Liver (tissue), 3 donors: ENCODE measurements around the gene TSPAN16.
"Not testable (repeated sequence)": the region's sequence is repeated elsewhere in the genome, so short reads cannot be mapped to it uniquely, and the experiment has no call there.

Source experiments
- EGR1 ChIP-seq, 2 donors: IDR thresholded peaks; 2 replicates each; pipeline ENCODE4 v1.6.1; 2016 to 2018; ENCODE audit warnings: antibody characterized with exemption in 2 of 2, low read depth in 2 of 2
- HNF4A ChIP-seq, 2 donors: conservative IDR thresholded peaks; 2 replicates each; pipeline ENCODE4 v1.6.1; 2016; ENCODE audit warnings: antibody characterized with exemption in 2 of 2, mild to moderate bottlenecking in 2 of 2
- NR2F2 ChIP-seq: IDR thresholded peaks from 2 replicates; pipeline ENCODE4 v1.6.1; 2016; ENCODE audit warnings: antibody characterized with exemption
- RAD21 ChIP-seq, 2 donors: IDR thresholded peaks; 2 replicates each; pipeline ENCODE4 v1.6.1; 2016; ENCODE audit warnings: antibody characterized with exemption in 2 of 2, mild to moderate bottlenecking in 2 of 2
- REST ChIP-seq: IDR thresholded peaks from 2 replicates; pipeline ENCODE4 v1.6.1; 2016; ENCODE audit warnings: antibody characterized with exemption, mild to moderate bottlenecking
- SP1 ChIP-seq: IDR thresholded peaks from 2 replicates; pipeline ENCODE4 v1.6.1; 2018; ENCODE audit warnings: antibody characterized with exemption, mild to moderate bottlenecking
- YY1 ChIP-seq: IDR thresholded peaks from 2 replicates; pipeline ENCODE4 v1.6.1; 2016; ENCODE audit warnings: antibody characterized with exemption, mild to moderate bottlenecking
- TF ChIP-seq, protein P1 (sequence below): fragments of 150-350 bp; IDR thresholded peaks from 2 replicates; pipeline ENCODE4 v1.5.1; 2017; ENCODE audit warnings: improper control_type of control experiment, low read depth, low read length; ENCODE audit not compliant: missing input control
- TF ChIP-seq, protein P2 (sequence below): IDR thresholded peaks from 2 replicates; pipeline ENCODE4 v1.6.1; 2016; ENCODE audit warnings: antibody characterized with exemption
- donor health status: healthy.
- donor health status: healthy.

- TF ChIP-seq, protein P1, sequence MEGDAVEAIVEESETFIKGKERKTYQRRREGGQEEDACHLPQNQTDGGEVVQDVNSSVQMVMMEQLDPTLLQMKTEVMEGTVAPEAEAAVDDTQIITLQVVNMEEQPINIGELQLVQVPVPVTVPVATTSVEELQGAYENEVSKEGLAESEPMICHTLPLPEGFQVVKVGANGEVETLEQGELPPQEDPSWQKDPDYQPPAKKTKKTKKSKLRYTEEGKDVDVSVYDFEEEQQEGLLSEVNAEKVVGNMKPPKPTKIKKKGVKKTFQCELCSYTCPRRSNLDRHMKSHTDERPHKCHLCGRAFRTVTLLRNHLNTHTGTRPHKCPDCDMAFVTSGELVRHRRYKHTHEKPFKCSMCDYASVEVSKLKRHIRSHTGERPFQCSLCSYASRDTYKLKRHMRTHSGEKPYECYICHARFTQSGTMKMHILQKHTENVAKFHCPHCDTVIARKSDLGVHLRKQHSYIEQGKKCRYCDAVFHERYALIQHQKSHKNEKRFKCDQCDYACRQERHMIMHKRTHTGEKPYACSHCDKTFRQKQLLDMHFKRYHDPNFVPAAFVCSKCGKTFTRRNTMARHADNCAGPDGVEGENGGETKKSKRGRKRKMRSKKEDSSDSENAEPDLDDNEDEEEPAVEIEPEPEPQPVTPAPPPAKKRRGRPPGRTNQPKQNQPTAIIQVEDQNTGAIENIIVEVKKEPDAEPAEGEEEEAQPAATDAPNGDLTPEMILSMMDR = not testable (repeated sequence)
- TF ChIP-seq REST; NR2F2; EGR1 (IDR thresholded peaks at IDR 0.05; ENCODE audit: low read depth in 2 of 2); HNF4A (conservative IDR thresholded peaks at IDR 0.05); SP1; RAD21 (IDR thresholded peaks at IDR 0.05); YY1: not testable (repeated sequence)
- TF ChIP-seq, protein P2, sequence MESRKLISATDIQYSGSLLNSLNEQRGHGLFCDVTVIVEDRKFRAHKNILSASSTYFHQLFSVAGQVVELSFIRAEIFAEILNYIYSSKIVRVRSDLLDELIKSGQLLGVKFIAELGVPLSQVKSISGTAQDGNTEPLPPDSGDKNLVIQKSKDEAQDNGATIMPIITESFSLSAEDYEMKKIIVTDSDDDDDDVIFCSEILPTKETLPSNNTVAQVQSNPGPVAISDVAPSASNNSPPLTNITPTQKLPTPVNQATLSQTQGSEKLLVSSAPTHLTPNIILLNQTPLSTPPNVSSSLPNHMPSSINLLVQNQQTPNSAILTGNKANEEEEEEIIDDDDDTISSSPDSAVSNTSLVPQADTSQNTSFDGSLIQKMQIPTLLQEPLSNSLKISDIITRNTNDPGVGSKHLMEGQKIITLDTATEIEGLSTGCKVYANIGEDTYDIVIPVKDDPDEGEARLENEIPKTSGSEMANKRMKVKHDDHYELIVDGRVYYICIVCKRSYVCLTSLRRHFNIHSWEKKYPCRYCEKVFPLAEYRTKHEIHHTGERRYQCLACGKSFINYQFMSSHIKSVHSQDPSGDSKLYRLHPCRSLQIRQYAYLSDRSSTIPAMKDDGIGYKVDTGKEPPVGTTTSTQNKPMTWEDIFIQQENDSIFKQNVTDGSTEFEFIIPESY = not testable (repeated sequence)
Measured at GRCh38 chr19:11354102-11354501, 58.1 kb downstream of the TSPAN16 start.
